ENCODE data around the gene PLEKHH2.

GRCh38 chr2:43657241-43657640 is 20.2 kb downstream of the PLEKHH2 start:
- TF ChIP-seq POLR2A (IDR thresholded peaks at IDR 0.05): no peak
- TF ChIP-seq, protein P1, sequence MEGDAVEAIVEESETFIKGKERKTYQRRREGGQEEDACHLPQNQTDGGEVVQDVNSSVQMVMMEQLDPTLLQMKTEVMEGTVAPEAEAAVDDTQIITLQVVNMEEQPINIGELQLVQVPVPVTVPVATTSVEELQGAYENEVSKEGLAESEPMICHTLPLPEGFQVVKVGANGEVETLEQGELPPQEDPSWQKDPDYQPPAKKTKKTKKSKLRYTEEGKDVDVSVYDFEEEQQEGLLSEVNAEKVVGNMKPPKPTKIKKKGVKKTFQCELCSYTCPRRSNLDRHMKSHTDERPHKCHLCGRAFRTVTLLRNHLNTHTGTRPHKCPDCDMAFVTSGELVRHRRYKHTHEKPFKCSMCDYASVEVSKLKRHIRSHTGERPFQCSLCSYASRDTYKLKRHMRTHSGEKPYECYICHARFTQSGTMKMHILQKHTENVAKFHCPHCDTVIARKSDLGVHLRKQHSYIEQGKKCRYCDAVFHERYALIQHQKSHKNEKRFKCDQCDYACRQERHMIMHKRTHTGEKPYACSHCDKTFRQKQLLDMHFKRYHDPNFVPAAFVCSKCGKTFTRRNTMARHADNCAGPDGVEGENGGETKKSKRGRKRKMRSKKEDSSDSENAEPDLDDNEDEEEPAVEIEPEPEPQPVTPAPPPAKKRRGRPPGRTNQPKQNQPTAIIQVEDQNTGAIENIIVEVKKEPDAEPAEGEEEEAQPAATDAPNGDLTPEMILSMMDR (IDR thresholded peaks at IDR 0.05): no peak

All from Peyer's patch (tissue), 4 donors.